ENCODE measurements around the gene GCNT1.

GRCh38 chr9:76464706-76465105, 5.7 kb downstream of the GCNT1 start:
- TF ChIP-seq EZH2 (IDR thresholded peaks at IDR 0.05; ENCODE audit: borderline replicate concordance) (no peak), EZH2phosphoT487 (IDR thresholded peaks at IDR 0.05; ENCODE audit: low read depth, severe bottlenecking, unreplicated experiment) (no peak)
- TF ChIP-seq, protein P1, sequence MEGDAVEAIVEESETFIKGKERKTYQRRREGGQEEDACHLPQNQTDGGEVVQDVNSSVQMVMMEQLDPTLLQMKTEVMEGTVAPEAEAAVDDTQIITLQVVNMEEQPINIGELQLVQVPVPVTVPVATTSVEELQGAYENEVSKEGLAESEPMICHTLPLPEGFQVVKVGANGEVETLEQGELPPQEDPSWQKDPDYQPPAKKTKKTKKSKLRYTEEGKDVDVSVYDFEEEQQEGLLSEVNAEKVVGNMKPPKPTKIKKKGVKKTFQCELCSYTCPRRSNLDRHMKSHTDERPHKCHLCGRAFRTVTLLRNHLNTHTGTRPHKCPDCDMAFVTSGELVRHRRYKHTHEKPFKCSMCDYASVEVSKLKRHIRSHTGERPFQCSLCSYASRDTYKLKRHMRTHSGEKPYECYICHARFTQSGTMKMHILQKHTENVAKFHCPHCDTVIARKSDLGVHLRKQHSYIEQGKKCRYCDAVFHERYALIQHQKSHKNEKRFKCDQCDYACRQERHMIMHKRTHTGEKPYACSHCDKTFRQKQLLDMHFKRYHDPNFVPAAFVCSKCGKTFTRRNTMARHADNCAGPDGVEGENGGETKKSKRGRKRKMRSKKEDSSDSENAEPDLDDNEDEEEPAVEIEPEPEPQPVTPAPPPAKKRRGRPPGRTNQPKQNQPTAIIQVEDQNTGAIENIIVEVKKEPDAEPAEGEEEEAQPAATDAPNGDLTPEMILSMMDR (IDR thresholded peaks at IDR 0.05; ENCODE audit: poor library complexity) = no peak
